VCaP (cell line): ENCODE measurements around the gene FBXL4.

Source experiments
- H3K27ac ChIP-seq: fragments of 450-650 bp; 2 replicates; pipeline ENCODE4 v1.5.1; 2017
- TF ChIP-seq, protein P1 (sequence below): fragments of 450-650 bp; conservative IDR thresholded peaks from 2 replicates; pipeline ENCODE4 v1.5.1; 2017; ENCODE audit warnings: mild to moderate bottlenecking, moderate library complexity

FBXL4 gene

DNA sequence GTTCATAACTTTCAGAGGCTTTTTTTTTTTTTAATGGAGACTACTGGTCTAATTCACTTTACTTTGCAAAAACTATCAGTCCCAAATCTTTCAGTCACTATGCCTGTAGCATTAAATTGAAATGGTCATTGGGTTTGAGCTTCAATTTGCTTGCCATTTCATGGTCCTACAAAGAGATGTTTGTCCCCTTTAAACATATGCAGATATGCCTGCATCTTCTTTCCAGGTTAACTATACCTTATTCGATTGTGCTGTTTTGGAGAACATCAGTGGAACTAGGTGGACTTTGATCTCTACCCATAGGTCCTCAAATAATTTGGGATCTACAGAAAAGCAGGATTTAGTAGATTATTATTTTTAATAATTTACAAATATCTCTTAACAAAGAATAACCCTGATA, 108.8 kb downstream of the FBXL4 start:
- TF ChIP-seq, protein P1, sequence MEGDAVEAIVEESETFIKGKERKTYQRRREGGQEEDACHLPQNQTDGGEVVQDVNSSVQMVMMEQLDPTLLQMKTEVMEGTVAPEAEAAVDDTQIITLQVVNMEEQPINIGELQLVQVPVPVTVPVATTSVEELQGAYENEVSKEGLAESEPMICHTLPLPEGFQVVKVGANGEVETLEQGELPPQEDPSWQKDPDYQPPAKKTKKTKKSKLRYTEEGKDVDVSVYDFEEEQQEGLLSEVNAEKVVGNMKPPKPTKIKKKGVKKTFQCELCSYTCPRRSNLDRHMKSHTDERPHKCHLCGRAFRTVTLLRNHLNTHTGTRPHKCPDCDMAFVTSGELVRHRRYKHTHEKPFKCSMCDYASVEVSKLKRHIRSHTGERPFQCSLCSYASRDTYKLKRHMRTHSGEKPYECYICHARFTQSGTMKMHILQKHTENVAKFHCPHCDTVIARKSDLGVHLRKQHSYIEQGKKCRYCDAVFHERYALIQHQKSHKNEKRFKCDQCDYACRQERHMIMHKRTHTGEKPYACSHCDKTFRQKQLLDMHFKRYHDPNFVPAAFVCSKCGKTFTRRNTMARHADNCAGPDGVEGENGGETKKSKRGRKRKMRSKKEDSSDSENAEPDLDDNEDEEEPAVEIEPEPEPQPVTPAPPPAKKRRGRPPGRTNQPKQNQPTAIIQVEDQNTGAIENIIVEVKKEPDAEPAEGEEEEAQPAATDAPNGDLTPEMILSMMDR: no peak
- no peak overlapping the region for H3K27ac ChIP-seq

DNA sequence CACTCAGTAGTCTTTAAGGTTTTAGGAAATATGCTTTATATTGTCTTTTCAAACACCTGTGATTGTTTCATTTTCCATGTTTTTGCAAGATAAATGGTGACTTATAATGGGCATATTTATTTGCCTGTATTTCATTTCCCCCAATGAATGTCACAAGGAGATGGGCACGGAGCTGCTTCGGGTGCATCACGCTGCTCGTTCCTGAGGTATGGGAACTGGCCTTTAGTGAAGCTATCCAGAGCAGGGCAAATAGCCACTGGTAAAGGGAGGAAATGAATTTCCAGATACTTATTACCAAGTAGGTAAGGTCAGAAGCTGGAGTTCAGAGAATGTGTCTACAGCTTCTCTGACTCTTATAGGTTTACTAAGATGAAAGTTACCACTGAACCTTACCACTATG, 109.7 kb downstream of the FBXL4 start:
- TF ChIP-seq, protein P1: no peak
- H3K27ac ChIP-seq: no peak overlapping the region

DNA sequence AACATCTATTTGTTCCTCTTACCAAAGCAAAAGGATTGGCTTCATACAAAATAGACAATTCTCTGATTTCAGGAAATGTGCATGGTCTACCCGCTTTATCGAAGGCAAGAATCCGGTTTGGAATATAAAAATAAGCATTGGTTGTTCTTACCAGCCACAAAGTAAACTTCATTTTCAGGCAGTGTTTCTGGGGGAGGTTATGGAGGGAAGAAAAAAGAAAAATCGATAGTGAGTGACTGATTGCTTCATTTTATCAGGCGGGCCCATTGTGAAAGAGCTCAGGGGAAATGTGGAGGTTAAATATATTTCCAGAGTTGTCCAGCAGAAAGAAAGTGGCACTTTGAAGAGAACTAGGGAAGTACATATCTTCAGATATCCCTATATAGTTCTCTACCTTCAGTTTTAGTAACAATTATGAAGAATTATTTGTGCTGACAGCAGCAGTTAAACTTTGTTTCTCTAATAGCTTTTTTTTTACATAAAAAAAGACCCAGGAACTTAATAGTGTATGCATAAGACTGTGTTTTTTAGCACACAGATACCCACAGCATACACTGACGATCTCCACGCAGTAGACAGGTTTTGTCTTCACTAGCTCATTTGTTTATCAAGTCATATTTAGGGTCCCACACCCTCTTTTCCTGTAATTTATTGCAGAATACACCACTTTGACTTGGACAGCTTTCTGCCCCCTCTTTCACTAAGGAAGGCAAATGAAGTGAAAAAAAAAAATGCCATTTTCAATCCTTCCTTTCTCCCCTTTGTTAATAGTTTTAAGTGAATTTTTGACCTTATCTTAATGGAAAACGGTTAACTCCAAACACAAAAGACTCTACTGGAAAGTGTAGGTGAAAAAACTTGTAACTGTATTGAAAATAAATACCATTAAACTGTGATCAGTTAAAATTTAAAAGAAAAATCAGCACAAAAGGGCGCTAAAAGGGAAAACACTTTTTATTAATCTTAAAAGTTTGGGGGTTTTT, 110.5 kb downstream of the FBXL4 start:
- TF ChIP-seq, protein P1: no peak
- H3K27ac ChIP-seq: no peak overlapping the region

DNA sequence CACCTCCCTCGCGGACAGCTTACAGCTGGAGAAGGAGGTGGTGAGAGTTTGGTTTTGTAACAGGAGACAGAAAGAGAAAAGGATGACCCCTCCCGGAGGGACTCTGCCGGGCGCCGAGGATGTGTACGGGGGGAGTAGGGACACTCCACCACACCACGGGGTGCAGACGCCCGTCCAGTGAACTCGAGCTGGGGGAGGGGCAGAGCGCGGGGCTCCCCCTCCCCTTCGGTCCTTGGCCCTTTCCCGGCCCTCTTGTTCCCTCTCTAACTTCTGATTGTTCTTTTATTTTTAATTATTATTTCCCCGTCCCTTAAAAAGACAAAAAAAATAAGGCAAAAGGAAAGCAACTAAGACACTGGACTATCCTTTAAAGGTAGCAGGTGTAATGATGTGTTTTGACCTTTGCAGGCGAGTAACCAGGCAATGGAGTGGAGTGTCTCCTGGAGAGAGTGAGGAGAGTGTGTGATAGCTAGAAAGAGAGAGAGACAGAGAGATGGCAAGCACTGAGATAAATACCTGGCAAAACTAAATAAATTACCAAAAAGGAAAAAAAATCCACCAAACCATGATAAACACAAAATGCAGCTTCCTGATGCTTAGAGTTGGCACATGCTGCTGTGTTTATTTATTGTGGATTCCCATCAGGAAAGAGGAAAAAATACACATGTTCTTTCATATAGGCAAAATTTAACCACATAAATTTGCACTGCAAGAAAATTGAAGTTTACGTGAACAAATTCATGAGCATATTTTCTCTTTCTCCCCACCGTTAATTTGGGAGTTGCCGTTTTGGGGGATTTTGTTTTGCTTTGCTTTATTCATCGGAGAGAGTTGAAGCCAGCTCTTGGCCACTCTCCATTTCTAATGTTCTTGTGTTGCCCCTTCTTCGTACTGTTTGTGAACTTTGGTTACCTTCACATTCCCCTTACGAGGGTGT, 111.5 kb downstream of the FBXL4 start:
- TF ChIP-seq, protein P1: no peak
- H3K27ac ChIP-seq: no peak overlapping the region

DNA sequence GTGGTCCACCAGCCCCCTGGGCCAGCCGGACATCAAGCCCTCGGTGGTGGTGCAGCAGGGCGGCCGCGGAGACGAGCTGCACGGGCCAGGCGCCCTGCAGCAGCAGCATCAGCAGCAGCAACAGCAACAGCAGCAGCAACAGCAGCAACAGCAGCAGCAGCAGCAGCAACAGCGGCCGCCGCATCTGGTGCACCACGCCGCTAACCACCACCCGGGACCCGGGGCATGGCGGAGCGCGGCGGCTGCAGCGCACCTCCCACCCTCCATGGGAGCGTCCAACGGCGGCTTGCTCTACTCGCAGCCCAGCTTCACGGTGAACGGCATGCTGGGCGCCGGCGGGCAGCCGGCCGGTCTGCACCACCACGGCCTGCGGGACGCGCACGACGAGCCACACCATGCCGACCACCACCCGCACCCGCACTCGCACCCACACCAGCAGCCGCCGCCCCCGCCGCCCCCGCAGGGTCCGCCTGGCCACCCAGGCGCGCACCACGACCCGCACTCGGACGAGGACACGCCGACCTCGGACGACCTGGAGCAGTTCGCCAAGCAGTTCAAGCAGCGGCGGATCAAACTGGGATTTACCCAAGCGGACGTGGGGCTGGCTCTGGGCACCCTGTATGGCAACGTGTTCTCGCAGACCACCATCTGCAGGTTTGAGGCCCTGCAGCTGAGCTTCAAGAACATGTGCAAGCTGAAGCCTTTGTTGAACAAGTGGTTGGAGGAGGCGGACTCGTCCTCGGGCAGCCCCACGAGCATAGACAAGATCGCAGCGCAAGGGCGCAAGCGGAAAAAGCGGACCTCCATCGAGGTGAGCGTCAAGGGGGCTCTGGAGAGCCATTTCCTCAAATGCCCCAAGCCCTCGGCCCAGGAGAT, 112.4 kb downstream of the FBXL4 start:
- H3K27ac ChIP-seq: no peak overlapping the region
- TF ChIP-seq, protein P1: no peak

DNA sequence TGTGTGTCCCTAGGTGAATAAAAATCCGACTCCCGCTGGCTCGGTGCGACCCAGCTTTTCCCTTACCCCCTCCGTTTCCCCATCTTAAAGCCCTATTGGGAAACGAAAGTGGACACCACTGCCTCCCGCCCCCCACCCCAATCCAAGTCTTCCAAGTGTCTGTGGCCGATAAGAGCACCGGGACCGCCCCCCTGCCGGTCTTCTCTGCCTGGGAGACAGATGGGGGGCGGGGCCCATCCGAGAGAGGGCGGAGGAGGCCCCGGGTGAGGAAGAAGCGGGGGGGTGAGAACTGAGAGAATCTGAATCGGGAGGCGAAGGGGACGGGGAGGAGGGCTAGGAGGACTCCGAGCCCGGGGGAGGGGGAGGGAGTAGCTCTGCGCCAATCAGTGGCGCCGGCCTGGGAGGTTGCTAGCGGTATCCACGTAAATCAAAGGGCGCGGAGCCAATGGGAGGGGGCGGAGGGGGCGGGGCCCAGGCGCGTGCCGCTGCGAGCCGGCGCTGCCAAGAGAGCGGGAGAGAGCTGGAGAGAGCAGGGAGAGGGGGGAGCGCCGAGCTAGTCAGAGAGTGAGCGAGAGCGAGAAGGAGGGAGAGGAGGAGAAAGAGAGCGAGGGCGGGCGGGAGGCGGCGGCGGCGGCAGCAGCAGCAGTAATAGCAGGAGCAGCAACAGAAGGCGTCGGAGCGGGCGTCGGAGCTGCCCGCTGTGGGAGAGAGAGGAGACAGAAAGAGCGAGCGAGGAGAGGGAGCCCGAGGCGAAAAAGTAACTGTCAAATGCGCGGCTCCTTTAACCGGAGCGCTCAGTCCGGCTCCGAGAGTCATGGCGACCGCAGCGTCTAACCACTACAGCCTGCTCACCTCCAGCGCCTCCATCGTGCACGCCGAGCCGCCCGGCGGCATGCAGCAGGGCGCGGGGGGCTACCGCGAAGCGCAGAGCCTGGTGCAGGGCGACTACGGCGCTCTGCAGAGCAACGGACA, 113.4 kb downstream of the FBXL4 start, which contains the start of gene POU3F2:
TSS of gene POU3F2 (plus strand) at position 515 of the 972 bp plus-strand sequence. CDS start at position 815, 300 bp downstream.
- TF ChIP-seq, protein P1: no peak
- H3K27ac ChIP-seq: no peak within 1 kb of the TSS
